GM21515 (cell line): Measurements from ENCODE around the gene LINGO3.

Experiments used
- ATAC-seq: cut with Tn5 transposase; IDR thresholded peaks from one replicate; pipeline ENCODE4 v1.9.1; 2021; ENCODE audit not compliant: unreplicated experiment

Gene LINGO3

GRCh38 chr19:2266183-2266993 lies 41.6 kb downstream of the LINGO3 start:
- no peak for ATAC-seq

- no peak for ATAC-seq
Observed at GRCh38 chr19:2261438-2262172, 46.3 kb downstream of the LINGO3 start.

GRCh38 chr19:2260341-2260805 lies 47.6 kb downstream of the LINGO3 start:
- ATAC-seq = no peak

- no peak for ATAC-seq
Observed at GRCh38 chr19:2259336-2259735, 48.6 kb downstream of the LINGO3 start.
